ENCODE data around the gene RENBP. TPM values are rescaled to one million over a fixed set of nuclear protein-coding genes. Genes with fewer than 3 reads are reported as not detected.

The RENBP gene
- total RNA-seq, 1 experiment from 2014 or later = 7.1 TPM

DNA sequence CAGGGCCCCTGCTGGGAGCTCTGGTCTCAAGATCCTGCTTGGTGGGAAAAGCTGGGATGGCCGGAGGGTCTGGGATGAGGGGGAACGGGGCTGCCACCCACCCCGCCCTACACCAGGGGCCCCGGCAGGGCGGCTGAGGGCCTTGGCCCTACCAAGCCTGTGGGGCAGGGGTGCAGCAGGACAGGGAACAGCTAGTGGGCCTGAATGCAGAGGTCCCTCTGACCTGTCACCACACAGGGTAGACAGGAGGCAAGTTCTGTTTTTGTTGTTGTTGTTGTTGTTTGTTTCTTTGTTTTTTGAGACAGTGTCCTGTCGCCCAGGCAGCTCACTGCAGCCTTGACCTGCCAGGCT lies 332 bp upstream of the RENBP start:
- no peak overlapping the region for H4K5ac ChIP-seq (ENCODE audit: insufficient read length, low read depth, low read length)
- no peaks in the 10 kb centered on the region for H3K79me2 ChIP-seq (ENCODE audit: insufficient read depth, low read length)
- no peak overlapping the region for H2BK15ac ChIP-seq (ENCODE audit: low read depth, low read length)
- no peaks in the 10 kb centered on the region for H3K79me1 ChIP-seq (ENCODE audit: insufficient read depth, low read depth, low read length, poor library complexity, severe bottlenecking)
- TF ChIP-seq CTCF (conservative IDR thresholded peaks at IDR 0.05) = no peak
- peak overlapping the region in 1 of 2 experiments; percentile 40; a peak in 1 of 5 replicates for H3K4me3 Mint-ChIP-seq
- H3K18ac ChIP-seq (ENCODE audit: insufficient read length, low read depth, low read length) = no peak overlapping the region
- no peaks in the 10 kb centered on the region for H3K27me3 Mint-ChIP-seq (ENCODE audit: low read depth)
- H3K4me2 ChIP-seq (ENCODE audit: insufficient read depth, insufficient read length, low read length) = no peak overlapping the region
- DNase-seq = no peak
- H4K20me1 ChIP-seq (ENCODE audit: control insufficient read depth, insufficient read depth, insufficient read length) = no peaks in the 10 kb centered on the region
- no peaks in the 10 kb centered on the region for H3K9me3 ChIP-seq (ENCODE audit: control insufficient read depth, low read depth, low read length)
- no peak overlapping the region for H3K27ac ChIP-seq (ENCODE audit: insufficient read length, low read depth, low read length)
- H2AK5ac ChIP-seq (ENCODE audit: insufficient read length, low read length) = no peak overlapping the region
- H3K9me3 Mint-ChIP-seq = peaks cover 14 to 23% of the 10 kb centered on the region in 2 experiments
- H3K9ac ChIP-seq (ENCODE audit: extremely low read depth, insufficient read length, low read length) = no peak overlapping the region
- H2BK5ac ChIP-seq (ENCODE audit: insufficient read length, low read length) = no peak overlapping the region
- H3K4me1 Mint-ChIP-seq = peaks cover 10 to 39% of the 10 kb centered on the region in 2 experiments
- H3T11ph ChIP-seq (ENCODE audit: low read length) = no peak overlapping the region
- no peak overlapping the region for H2BK20ac ChIP-seq (ENCODE audit: low read depth, low read length, poor library complexity, severe bottlenecking)
- WGBS (ENCODE audit: extremely low coverage, insufficient read length, low lambda C conversion rate) = no CpG with 5 or more reads among the region's 6 CpGs
- no peaks in the 10 kb centered on the region for H3K4me1 ChIP-seq (ENCODE audit: insufficient read depth, low read length)
- no peak overlapping the region; a peak in 1 of 7 replicates for H3K27ac Mint-ChIP-seq
- no peak overlapping the region for H3K23ac ChIP-seq (ENCODE audit: insufficient read length, low read depth, low read length)
- H3K14ac ChIP-seq (ENCODE audit: insufficient read depth, low read length) = no peak overlapping the region
- no peak overlapping the region for H3K4ac ChIP-seq (ENCODE audit: low read depth, low read length)
- H3K36me3 Mint-ChIP-seq (ENCODE audit: insufficient read depth in 1 of 3, low read depth in 3 of 3) = peaks cover 12 to 33% (median 23%) of the 10 kb centered on the region in 3 experiments
- no peaks in the 10 kb centered on the region for H3K23me2 ChIP-seq (ENCODE audit: insufficient read length, low read depth, low read length, poor library complexity, severe bottlenecking)
- H2BK120ac ChIP-seq (ENCODE audit: low read depth, low read length, poor library complexity, severe bottlenecking) = no peak overlapping the region
- no peak overlapping the region for H4K8ac ChIP-seq (replicated peaks; ENCODE audit: insufficient read length, low read depth, low read length)
- H4K91ac ChIP-seq (ENCODE audit: insufficient read length, low read depth, low read length) = no peak overlapping the region
- H2BK12ac ChIP-seq (ENCODE audit: insufficient read length, low read depth, low read length) = no peak overlapping the region
- H3K27me3 ChIP-seq (ENCODE audit: insufficient read depth, low read length) = no peaks in the 10 kb centered on the region
- H2AFZ ChIP-seq (ENCODE audit: low read length) = no peak overlapping the region
- H3K56ac ChIP-seq (ENCODE audit: insufficient read length, low read depth, low read length) = no peak overlapping the region
